OCI-LY7 (cell line): ENCODE data around the gene MARCO. TPM values are rescaled to one million over a fixed set of nuclear protein-coding genes. Genes with fewer than 3 reads are reported as not detected.

Experiments
- BruUV-seq: library from RNA; stranded (reverse); fragments of 400-500 nt; replicated peaks from 2 replicates; lab custom pipeline; 2021; lab: Mats Ljungman, UMichigan
- CTCF ChIA-PET: fragments of 300-600 bp; sonication (Branson Sonifier 250); formaldehyde crosslinking; loops from one replicate; lab custom pipeline; 2022; ENCODE audit warnings: antibody characterized with exemption; ENCODE audit not compliant: unreplicated experiment; lab: Charles Lee
- POLR2A ChIA-PET: fragments of 300-600 bp; sonication (Branson Sonifier 250); formaldehyde crosslinking; loops from one replicate; lab custom pipeline; 2022; ENCODE audit warnings: antibody characterized with exemption; lab: Charles Lee
- DNase-seq: peaks from one replicate; pipeline ENCODE4 v3.0.0-alpha.2; 2015; ENCODE audit warnings: low spot score
- H2AFZ ChIP-seq: fragments of 200-600 bp; sonication (generic), shearing (Covaris generic); 2 replicates; pipeline ENCODE4 v1.6.1; 2014; ENCODE audit warnings: mild to moderate bottlenecking, antibody characterized with exemption, low read length, moderate library complexity
- H3K27ac ChIP-seq: fragments of 200-600 bp; sonication (generic); 2 replicates; pipeline ENCODE4 v1.5.1; 2014; ENCODE audit warnings: mixed run types, low read depth, mild to moderate bottlenecking, moderate library complexity, low read length, inconsistent platforms; ENCODE audit not compliant: poor library complexity, severe bottlenecking
- H3K36me3 ChIP-seq: fragments of 200-600 bp; sonication (generic); 2 replicates; pipeline ENCODE4 v1.6.1; 2014; ENCODE audit warnings: mild to moderate bottlenecking, antibody characterized with exemption, low read length, moderate library complexity, mixed read lengths; ENCODE audit not compliant: insufficient read depth
- H3K4me1 ChIP-seq: fragments of 200-600 bp; sonication (generic); 2 replicates; pipeline ENCODE4 v1.5.1; 2014; ENCODE audit warnings: mild to moderate bottlenecking, low read length; ENCODE audit not compliant: insufficient read depth, poor library complexity, severe bottlenecking
- H3K4me2 ChIP-seq: fragments of 200-600 bp; sonication (generic); 2 replicates; pipeline ENCODE4 v1.6.1; 2014; ENCODE audit warnings: mild to moderate bottlenecking, low read length
- H3K4me3 ChIP-seq: fragments of 200-600 bp; sonication (generic); 2 replicates; pipeline ENCODE4 v1.5.1; 2014; ENCODE audit warnings: mild to moderate bottlenecking, low read depth, low read length; ENCODE audit not compliant: poor library complexity, severe bottlenecking
- H3K79me2 ChIP-seq: fragments of 200-600 bp; sonication (generic); 2 replicates; pipeline ENCODE4 v1.6.1; 2016; ENCODE audit warnings: low read depth, mild to moderate bottlenecking, low read length, moderate library complexity, mixed read lengths; ENCODE audit not compliant: insufficient read depth
- H3K9me2 ChIP-seq: fragments of 200-600 bp; sonication (generic); 2 replicates; pipeline ENCODE4 v1.6.1; 2016; ENCODE audit warnings: mild to moderate bottlenecking, low read length, mixed read lengths; ENCODE audit not compliant: insufficient read depth
- H3K9me3 ChIP-seq: fragments of 200-600 bp; sonication (generic); 2 replicates; pipeline ENCODE4 v1.6.1; 2014; ENCODE audit warnings: mild to moderate bottlenecking, mixed run types, low read length, mixed read lengths
- H4K20me1 ChIP-seq: fragments of 200-600 bp; sonication (generic); 2 replicates; pipeline ENCODE4 v1.6.1; 2014; ENCODE audit warnings: mild to moderate bottlenecking, antibody characterized with exemption, low read length, moderate library complexity, mixed read lengths; ENCODE audit not compliant: insufficient read depth
- EZH2phosphoT487 ChIP-seq: fragments of 200-600 bp; sonication (generic); IDR thresholded peaks from 2 replicates; pipeline ENCODE4 v1.6.1; 2018; ENCODE audit warnings: low read depth, borderline replicate concordance, mild to moderate bottlenecking, mixed run types, antibody characterized with exemption, low read length, moderate library complexity, mixed read lengths
- intact Hi-C: fragments of 100-400 bp; cut with micrococcal nuclease; formaldehyde crosslinking; loops from one replicate; pipeline ENCODE4 v1.10.0; 2022; ENCODE audit not compliant: unreplicated experiment
- total RNA-seq, 2 experiments: library from RNA; depleted of rRNA in 1 of 2; stranded (reverse); fragments of >200 nt in 1 of 2; shearing (Covaris generic) in 1 of 2; gene quantifications; 2 replicates each; pipeline ENCODE4 v1.2.3, GENCODE V29; 2014 to 2022
- TF ChIP-seq, protein P1 (sequence below): fragments of 200-600 bp; sonication (generic); conservative IDR thresholded peaks from 2 replicates; pipeline ENCODE4 v1.5.1; 2014; ENCODE audit warnings: mild to moderate bottlenecking, antibody characterized with exemption, low read length, moderate library complexity, mixed read lengths

MARCO gene
- total RNA-seq, 2 experiments from 2014 or later, result not detected

DNA sequence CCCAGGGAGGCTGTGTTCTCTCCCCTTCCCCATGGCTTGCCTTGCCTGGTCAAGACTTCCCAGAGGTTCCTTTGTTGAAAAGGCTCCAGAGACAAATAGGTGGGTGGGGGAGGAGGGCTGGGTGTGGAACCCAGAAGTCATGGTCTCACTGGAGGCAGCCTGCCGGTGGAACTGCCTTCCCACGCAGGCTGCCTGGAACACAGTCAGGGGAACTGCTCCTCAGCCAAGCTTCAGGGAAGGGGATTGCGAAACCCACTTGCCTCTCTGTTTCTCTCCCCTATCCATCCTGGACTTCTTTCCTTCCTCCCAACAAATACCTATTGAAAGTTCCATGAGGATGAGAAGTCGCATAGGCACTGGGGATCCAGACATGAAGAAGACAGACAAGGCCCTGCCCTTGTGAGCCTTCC lies 31.6 kb downstream of the MARCO start:
- no peak overlapping the region for H3K27ac ChIP-seq
- DNase-seq, result no peak
- intact Hi-C loops, result no loop called here
- no peaks in the 10 kb centered on the region for H3K4me1 ChIP-seq
- no TSS peak for BruUV-seq
- no peaks in the 10 kb centered on the region for H3K36me3 ChIP-seq
- no peak overlapping the region for H3K4me2 ChIP-seq
- H4K20me1 ChIP-seq, result no peaks in the 10 kb centered on the region
- H3K79me2 ChIP-seq, result no peaks in the 10 kb centered on the region
- POLR2A ChIA-PET, result interaction anchor here (0.8 kb wide), 1 partner anchor 110 kb away, joined by 4 read pairs; no protein-coding TSS in a partner anchor
- H3K9me3 ChIP-seq, result no peaks in the 10 kb centered on the region
- no peak for TF ChIP-seq EZH2phosphoT487
- TF ChIP-seq, protein P1, sequence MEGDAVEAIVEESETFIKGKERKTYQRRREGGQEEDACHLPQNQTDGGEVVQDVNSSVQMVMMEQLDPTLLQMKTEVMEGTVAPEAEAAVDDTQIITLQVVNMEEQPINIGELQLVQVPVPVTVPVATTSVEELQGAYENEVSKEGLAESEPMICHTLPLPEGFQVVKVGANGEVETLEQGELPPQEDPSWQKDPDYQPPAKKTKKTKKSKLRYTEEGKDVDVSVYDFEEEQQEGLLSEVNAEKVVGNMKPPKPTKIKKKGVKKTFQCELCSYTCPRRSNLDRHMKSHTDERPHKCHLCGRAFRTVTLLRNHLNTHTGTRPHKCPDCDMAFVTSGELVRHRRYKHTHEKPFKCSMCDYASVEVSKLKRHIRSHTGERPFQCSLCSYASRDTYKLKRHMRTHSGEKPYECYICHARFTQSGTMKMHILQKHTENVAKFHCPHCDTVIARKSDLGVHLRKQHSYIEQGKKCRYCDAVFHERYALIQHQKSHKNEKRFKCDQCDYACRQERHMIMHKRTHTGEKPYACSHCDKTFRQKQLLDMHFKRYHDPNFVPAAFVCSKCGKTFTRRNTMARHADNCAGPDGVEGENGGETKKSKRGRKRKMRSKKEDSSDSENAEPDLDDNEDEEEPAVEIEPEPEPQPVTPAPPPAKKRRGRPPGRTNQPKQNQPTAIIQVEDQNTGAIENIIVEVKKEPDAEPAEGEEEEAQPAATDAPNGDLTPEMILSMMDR, result no peak
- H3K9me2 ChIP-seq, result no peaks in the 10 kb centered on the region
- CTCF ChIA-PET, result no interaction called here
- no peak overlapping the region for H2AFZ ChIP-seq
- no peak overlapping the region for H3K4me3 ChIP-seq

DNA sequence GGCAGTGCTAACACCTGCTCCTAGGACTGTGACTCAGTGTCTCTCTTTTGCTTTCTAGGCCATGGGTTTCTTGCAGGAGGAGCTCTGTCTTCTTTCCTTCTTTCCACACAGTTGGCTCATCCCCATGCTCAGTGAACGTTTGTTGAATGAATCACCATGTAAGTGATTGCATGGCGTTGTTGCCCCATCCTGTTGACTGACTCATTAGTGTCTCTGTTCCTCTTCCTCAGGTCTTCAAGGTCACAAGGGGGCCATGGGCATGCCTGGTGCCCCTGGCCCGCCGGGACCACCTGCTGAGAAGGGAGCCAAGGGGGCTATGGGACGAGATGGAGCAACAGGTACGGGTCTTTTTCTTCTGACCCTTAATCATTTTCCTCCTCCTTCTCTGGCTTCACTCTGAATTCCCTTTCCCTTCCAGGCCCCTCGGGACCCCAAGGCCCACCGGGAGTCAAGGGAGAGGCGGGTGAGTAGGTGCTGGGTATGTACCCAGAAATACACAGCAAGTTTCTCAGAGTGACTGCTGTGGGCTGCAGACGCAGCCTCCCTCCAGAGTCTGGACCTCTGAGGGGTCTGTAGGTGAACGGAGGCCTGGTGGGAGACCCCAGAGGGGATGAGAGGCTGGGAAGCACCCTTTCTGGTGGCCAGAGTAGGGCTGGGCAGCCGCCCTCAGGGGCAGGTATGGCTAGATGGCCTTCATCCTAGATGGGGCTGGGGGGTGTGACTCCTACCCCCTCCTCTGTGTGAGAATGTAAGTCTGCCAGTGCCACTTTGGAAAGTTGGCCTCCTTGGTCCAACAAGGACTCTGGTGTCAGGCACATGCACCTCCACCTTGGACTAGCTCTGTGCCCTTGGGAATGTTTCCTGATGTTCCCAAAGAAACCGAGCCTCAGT lies 32.4 kb downstream of the MARCO start:
- no peak overlapping the region for H3K4me2 ChIP-seq
- H3K79me2 ChIP-seq, result no peaks in the 10 kb centered on the region
- no peaks in the 10 kb centered on the region for H3K4me1 ChIP-seq
- no peaks in the 10 kb centered on the region for H3K36me3 ChIP-seq
- TF ChIP-seq EZH2phosphoT487, result no peak
- TF ChIP-seq, protein P1, result no peak
- H3K9me3 ChIP-seq, result no peaks in the 10 kb centered on the region
- POLR2A ChIA-PET, result interaction anchor here (0.7 to 0.8 kb wide), 2 partner anchors 86 to 109 kb away, joined by 3 to 4 read pairs; no protein-coding TSS in a partner anchor
- BruUV-seq, result no TSS peak
- H3K4me3 ChIP-seq, result no peak overlapping the region
- no peak for DNase-seq
- H4K20me1 ChIP-seq, result no peaks in the 10 kb centered on the region
- H3K9me2 ChIP-seq, result no peaks in the 10 kb centered on the region
- H2AFZ ChIP-seq, result no peak overlapping the region
- CTCF ChIA-PET, result no interaction called here
- intact Hi-C loops, result no loop called here
- no peak overlapping the region for H3K27ac ChIP-seq

DNA sequence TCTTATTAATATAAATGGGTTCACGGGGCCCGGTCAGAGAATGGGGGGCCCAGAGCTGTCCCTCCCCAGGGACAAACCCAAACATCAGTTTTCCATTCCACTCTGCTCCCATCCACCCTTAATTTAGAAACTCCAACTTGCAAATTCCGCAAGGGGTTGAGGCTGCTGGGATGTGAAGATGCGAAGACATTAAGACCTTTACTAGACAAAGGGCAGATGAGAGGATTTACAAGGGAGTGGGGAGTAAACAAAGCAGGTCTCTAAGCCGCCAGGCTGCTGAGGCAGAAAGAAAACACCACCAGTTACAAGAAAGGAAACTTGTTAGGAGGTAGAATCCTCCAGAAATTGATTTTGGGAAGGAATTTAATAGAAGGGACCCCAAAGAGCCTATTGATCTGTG lies 33.1 kb downstream of the MARCO start:
- no peak overlapping the region for H3K4me2 ChIP-seq
- H4K20me1 ChIP-seq, result no peaks in the 10 kb centered on the region
- H3K27ac ChIP-seq, result no peak overlapping the region
- no peaks in the 10 kb centered on the region for H3K79me2 ChIP-seq
- POLR2A ChIA-PET, result interaction anchor here (0.7 kb wide), 1 partner anchor 87 kb away, joined by 3 read pairs; no protein-coding TSS in a partner anchor
- H3K4me1 ChIP-seq, result no peaks in the 10 kb centered on the region
- intact Hi-C loops, result no loop called here
- no peaks in the 10 kb centered on the region for H3K9me3 ChIP-seq
- BruUV-seq, result no TSS peak
- H2AFZ ChIP-seq, result no peak overlapping the region
- TF ChIP-seq EZH2phosphoT487, result no peak
- TF ChIP-seq, protein P1, result no peak
- H3K36me3 ChIP-seq, result no peaks in the 10 kb centered on the region
- DNase-seq, result no peak
- no peak overlapping the region for H3K4me3 ChIP-seq
- H3K9me2 ChIP-seq, result no peaks in the 10 kb centered on the region
- CTCF ChIA-PET, result no interaction called here
